Cardiac fibroblast (primary cell): Measurements from ENCODE around the gene TM4SF1.

Source experiments
- DNase-seq, 2 donors: peaks; one replicate each; pipeline versions ENCODE4 v3.0.0 to v3.0.0-alpha.2; 2010; ENCODE audit warnings: low read depth in 2 of 2
- H3K4me3 ChIP-seq, 2 donors: replicated peaks in 1 of 2; 1 replicate in 1 of 2; 2 replicates in 1 of 2; pipeline ENCODE4 v1.5.1; 2011; ENCODE audit warnings: low read depth in 2 of 2, low read length in 2 of 2, mild to moderate bottlenecking in 2 of 2, moderate library complexity in 1 of 2
- CTCF ChIP-seq: IDR thresholded peaks from one replicate; pipeline ENCODE4 v1.5.1; 2011; ENCODE audit warnings: low read depth, mild to moderate bottlenecking, low read length, inconsistent platforms

Gene TM4SF1

GRCh38 chr3:149368674-149369497 is 8.6 kb downstream of the TM4SF1 start:
- TF ChIP-seq CTCF = no peak
- no peak overlapping the region for H3K4me3 ChIP-seq
- DNase-seq = peak in 1 of 2 donors; percentile 32

- no peak overlapping the region for H3K4me3 ChIP-seq
- no peak for TF ChIP-seq CTCF
- peak; percentile 58 to 64 for DNase-seq
Observed at GRCh38 chr3:149368201-149368673, 9.2 kb downstream of the TM4SF1 start.

- DNase-seq = peak; percentile 62 to 90
- TF ChIP-seq CTCF = no peak
- no peak overlapping the region for H3K4me3 ChIP-seq
Observed at GRCh38 chr3:149366941-149367840, 10.3 kb downstream of the TM4SF1 start.

- TF ChIP-seq CTCF = no peak
- H3K4me3 ChIP-seq = no peak overlapping the region
- no peak for DNase-seq
Observed at GRCh38 chr3:149366031-149366430, 11.4 kb downstream of the TM4SF1 start.

- H3K4me3 ChIP-seq = no peak overlapping the region
- no peak for TF ChIP-seq CTCF
- no peak for DNase-seq
Observed at GRCh38 chr3:149364624-149365023, 12.8 kb downstream of the TM4SF1 start.

- peak in 1 of 2 donors; percentile 71 for DNase-seq
- no peak for TF ChIP-seq CTCF
- no peak overlapping the region for H3K4me3 ChIP-seq
Observed at GRCh38 chr3:149363053-149363452, 14.4 kb downstream of the TM4SF1 start.
